Activated naive CD8-positive, alpha-beta T cell treated with anti-CD3 and anti-CD28 coated beads, Interleukin-2, amount 10 ng/mL, durations not matched to agents 7 days and 5 days (primary cell): ENCODE results near the gene ZGRF1. TPM values are rescaled to one million over a fixed set of nuclear protein-coding genes. Genes with fewer than 3 reads are reported as not detected.

ENCODE experiments used
- microRNA-seq: library from miRNA; unstranded; fragments of <30 nt; microRNA quantifications from one replicate; pipeline ENCODE4 v1.2.0, GENCODE V29; 2022
- total RNA-seq, 2 experiments: library from RNA; stranded (reverse); gene quantifications; one replicate each; pipeline ENCODE4 v1.2.3, GENCODE V29; 2021

The ZGRF1 gene
- total RNA-seq, 2 experiments from 2014 or later: 43.2 to 43.9 TPM

Small RNAs within 50 kb of the gene (microRNA-seq; reads per million reads assigned to microRNA genes)
- gene MIR302A (not detected), gene MIR302B (not detected), gene MIR302C (not detected), gene MIR302D (not detected), gene MIR367 (not detected)

Other genes starting within 250 kb of the ZGRF1 start
- gene NEUROG2, start 120.7 kb downstream of the ZGRF1 start, total RNA-seq: not detected
- 10 to 100 TPM; 49.7 to 55.9 TPM for gene LARP7, start 234 bp upstream of the ZGRF1 start, total RNA-seq